ENCODE measurements around the gene IQSEC3.
"Not testable (repeated sequence)": the region's sequence is repeated elsewhere in the genome, so short reads cannot be mapped to it uniquely, and the experiment has no call there.

Gene IQSEC3

GRCh38 chr12:213527-213932 lies 147.0 kb downstream of the IQSEC3 start:
- Histone ChIP-seq H3K9ac (no peak overlapping the region), H4K20me1 (no peaks in the 10 kb centered on the region), H3K27me3 (peaks cover 12% of the 10 kb centered on the region; the same call in 1 of the 2 replicates), H3K4me2 (peak overlapping the region; percentile 64), H3K4me1 (peaks cover 33% of the 10 kb centered on the region), H3K36me3 (no peaks in the 10 kb centered on the region), H3K9me3 (no peaks in the 10 kb centered on the region), H3K27ac (no peak overlapping the region), H3K4me3 (no peak overlapping the region)
- TF ChIP-seq Cebpa-rat (IDR thresholded peaks at IDR 0.05) = no peak

GRCh38 chr12:214003-214741 lies 147.6 kb downstream of the IQSEC3 start, which contains the start of gene SLC6A12:
SLC6A12 (minus strand) TSS chr12:214157; CDS start chr12:209986, 4,171 bp downstream.
- H3K4me1 ChIP-seq = peaks cover 33% of the 10 kb centered on the region
- H4K20me1 ChIP-seq = no peaks in the 10 kb centered on the region

GRCh38 chr12:215116-215515 lies 148.5 kb downstream of the IQSEC3 start:
- no peak for TF ChIP-seq Cebpa-rat (IDR thresholded peaks at IDR 0.05)
- 0 out of 2 replicates have a peak overlapping the region, but pooled peaks have one; percentile 1 for H3K4me2 ChIP-seq

More at GRCh38 chr12:214003-214741, 147.6 kb downstream of the IQSEC3 start, which contains the start of gene SLC6A12:
- no peak for TF ChIP-seq Cebpa-rat (IDR thresholded peaks at IDR 0.05)
- peaks cover 12% of the 10 kb centered on the region; the same call in 1 of the 2 replicates for H3K27me3 ChIP-seq
- no peaks in the 10 kb centered on the region for H3K36me3 ChIP-seq
- no peak within 1 kb of the TSS for H3K4me3 ChIP-seq
- H3K9ac ChIP-seq = no peak within 1 kb of the TSS
- no peak within 1 kb of the TSS for H3K27ac ChIP-seq
- peak within 1 kb of the TSS; percentile 64 for H3K4me2 ChIP-seq
- H3K9me3 ChIP-seq = no peaks in the 10 kb centered on the region

GRCh38 chr12:217029-217428 lies 150.5 kb downstream of the IQSEC3 start:
- Histone ChIP-seq H3K27me3 (peaks cover 12% of the 10 kb centered on the region; the same call in 1 of the 2 replicates), H3K4me1 (peaks cover 41% of the 10 kb centered on the region)
- H3K27ac ChIP-seq, H3K9me3 ChIP-seq, H3K4me3 ChIP-seq, H3K4me2 ChIP-seq, H3K36me3 ChIP-seq, H4K20me1 ChIP-seq, H3K9ac ChIP-seq: not testable (repeated sequence)

More at GRCh38 chr12:215116-215515, 148.5 kb downstream of the IQSEC3 start:
- Histone ChIP-seq H3K36me3 (no peaks in the 10 kb centered on the region), H3K9ac (no peak overlapping the region), H4K20me1 (no peaks in the 10 kb centered on the region), H3K27me3 (peaks cover 12% of the 10 kb centered on the region; the same call in 1 of the 2 replicates), H3K9me3 (no peaks in the 10 kb centered on the region), H3K4me1 (peaks cover 42% of the 10 kb centered on the region), H3K27ac (no peak overlapping the region), H3K4me3 (no peak overlapping the region)

- Histone ChIP-seq H3K36me3 (no peaks in the 10 kb centered on the region), H3K27me3 (peaks cover 9% of the 10 kb centered on the region; the same call in 1 of the 2 replicates), H3K9me3 (no peaks in the 10 kb centered on the region), H4K20me1 (no peaks in the 10 kb centered on the region), H3K4me1 (peaks cover 29% of the 10 kb centered on the region), H3K4me3 (no peak overlapping the region), H3K9ac (no peak overlapping the region), H3K27ac (no peak overlapping the region), H3K4me2 (no peak overlapping the region)
- no peak for TF ChIP-seq Cebpa-rat (IDR thresholded peaks at IDR 0.05)
Observed at GRCh38 chr12:218221-218620, 151.7 kb downstream of the IQSEC3 start.

GRCh38 chr12:218728-219590 lies 152.4 kb downstream of the IQSEC3 start:
- Histone ChIP-seq H3K4me2 (no peak overlapping the region), H3K9ac (no peak overlapping the region), H3K36me3 (no peaks in the 10 kb centered on the region), H3K9me3 (no peaks in the 10 kb centered on the region), H3K27ac (no peak overlapping the region), H3K4me3 (no peak overlapping the region), H3K4me1 (peaks cover 21% of the 10 kb centered on the region), H4K20me1 (no peaks in the 10 kb centered on the region), H3K27me3 (peaks cover 1% of the 10 kb centered on the region; the same call in 1 of the 2 replicates)
- no peak for TF ChIP-seq Cebpa-rat (IDR thresholded peaks at IDR 0.05)

GRCh38 chr12:219891-220352 lies 153.4 kb downstream of the IQSEC3 start:
- 0 out of 2 replicates have a peak overlapping the region, but pooled peaks have one; percentile 5 for H3K4me2 ChIP-seq

GRCh38 chr12:220491-220890 lies 153.9 kb downstream of the IQSEC3 start:
- Histone ChIP-seq H3K4me3 (no peak overlapping the region), H3K27me3 (no peaks in the 10 kb centered on the region), H3K4me2 (no peak overlapping the region), H3K27ac (no peak overlapping the region), H3K36me3 (no peaks in the 10 kb centered on the region), H3K9ac (no peak overlapping the region), H4K20me1 (no peaks in the 10 kb centered on the region), H3K9me3 (no peaks in the 10 kb centered on the region), H3K4me1 (0 out of 2 replicates have a peak, but pooled peaks cover 10% of the 10 kb centered on the region)
- no peak for TF ChIP-seq Cebpa-rat (IDR thresholded peaks at IDR 0.05)

More at GRCh38 chr12:219891-220352, 153.4 kb downstream of the IQSEC3 start:
- Histone ChIP-seq H3K4me3 (no peak overlapping the region), H3K27me3 (no peaks in the 10 kb centered on the region), H3K9ac (no peak overlapping the region), H3K9me3 (no peaks in the 10 kb centered on the region), H3K36me3 (no peaks in the 10 kb centered on the region), H4K20me1 (no peaks in the 10 kb centered on the region), H3K4me1 (peaks cover 15% of the 10 kb centered on the region; the same call in 1 of the 2 replicates), H3K27ac (no peak overlapping the region)
- no peak for TF ChIP-seq Cebpa-rat (IDR thresholded peaks at IDR 0.05)

- H3K36me3 ChIP-seq = no peaks in the 10 kb centered on the region
- H3K27ac ChIP-seq = no peak overlapping the region
- H3K4me2 ChIP-seq = no peak overlapping the region
- H3K4me3 ChIP-seq = no peak overlapping the region
- H4K20me1 ChIP-seq = no peaks in the 10 kb centered on the region
- no peaks in the 10 kb centered on the region for H3K27me3 ChIP-seq
- H3K4me1 ChIP-seq = 0 out of 2 replicates have a peak, but pooled peaks cover 10% of the 10 kb centered on the region
- no peak overlapping the region for H3K9ac ChIP-seq
- TF ChIP-seq Cebpa-rat (IDR thresholded peaks at IDR 0.05) = no peak
- no peaks in the 10 kb centered on the region for H3K9me3 ChIP-seq
Observed at GRCh38 chr12:220946-221550, 154.5 kb downstream of the IQSEC3 start.

Data from BLaER1 (cell line).